ENCODE results near the gene SLC22A3. TPM values are rescaled to one million over a fixed set of nuclear protein-coding genes. Genes with fewer than 3 reads are reported as not detected.

SLC22A3 gene
- polyA plus RNA-seq, 1 of the 3 experiments (the other 2 are of a cell fraction) = not detected

DNA sequence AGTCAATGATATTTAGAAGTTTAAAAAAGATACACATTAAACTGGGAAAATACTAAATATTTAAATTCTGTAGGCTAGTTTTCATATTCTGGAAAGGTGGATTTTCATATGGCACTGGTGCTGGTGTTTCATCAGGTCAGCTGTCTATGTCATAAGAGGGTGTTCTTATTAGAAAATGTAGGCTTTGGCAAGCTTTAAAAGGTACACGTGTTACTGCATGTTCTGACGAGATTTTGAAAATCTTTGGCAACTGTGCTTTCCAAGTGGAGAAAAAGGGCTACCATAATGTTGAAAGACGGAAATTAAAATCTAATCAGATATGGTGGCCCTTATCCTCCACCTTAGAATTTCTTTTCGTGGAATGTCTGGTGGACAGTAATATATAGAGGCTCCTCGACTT, 30.0 kb downstream of the SLC22A3 start:
- no peaks in the 10 kb centered on the region for H3K9me3 ChIP-seq
- H3K4me3 ChIP-seq (ENCODE audit: low read depth in 2 of 2, low read length in 1 of 2) = no peak overlapping the region
- no peak overlapping the region for H3K27ac ChIP-seq (ENCODE audit: low read depth in 2 of 2, low read length in 1 of 2)
- no peaks in the 10 kb centered on the region for H3K9me2 ChIP-seq
- H3K9ac ChIP-seq = no peak overlapping the region
- ChIA-PET POLR2A (no interaction called here), CTCF (no interaction called here)
- no peaks in the 10 kb centered on the region for H3K27me3 ChIP-seq (ENCODE audit: insufficient read depth)
- H3K79me2 ChIP-seq (ENCODE audit: insufficient read depth) = no peaks in the 10 kb centered on the region
- no peaks in the 10 kb centered on the region for H3F3A ChIP-seq (replicated peaks; ENCODE audit: insufficient read depth)
- no peaks in the 10 kb centered on the region for H3K36me3 ChIP-seq (replicated peaks in 1 of 2; ENCODE audit: control insufficient read depth in 1 of 2, insufficient read depth in 2 of 2, low read length in 1 of 2)
- no peak for TF ChIP-seq PBX3 (IDR thresholded peaks at IDR 0.05)
- no peak for TF ChIP-seq USF2 (IDR thresholded peaks at IDR 0.05; ENCODE audit: borderline replicate concordance, low read depth, low read length)
- no peak for TF ChIP-seq REST (IDR thresholded peaks at IDR 0.05; ENCODE audit: low read depth, low read length)
- TF ChIP-seq GABPA (IDR thresholded peaks at IDR 0.05; ENCODE audit: low read depth) = no peak
- no peak for TF ChIP-seq SMC3 (IDR thresholded peaks at IDR 0.05; ENCODE audit: low read depth, low read length)
- no peak for TF ChIP-seq TEAD4 (IDR thresholded peaks at IDR 0.05; ENCODE audit: borderline replicate concordance, insufficient read depth)
- TF ChIP-seq MAX (IDR thresholded peaks at IDR 0.05; ENCODE audit: low read depth) = no peak
- TF ChIP-seq IRF3 (IDR thresholded peaks at IDR 0.05; ENCODE audit: low read depth, low read length) = no peak
- no peak for TF ChIP-seq ZBTB33 (IDR thresholded peaks at IDR 0.05; ENCODE audit: borderline replicate concordance, low read depth)
- no peak for TF ChIP-seq RCOR1 (IDR thresholded peaks at IDR 0.05; ENCODE audit: low read length)
- TF ChIP-seq TCF12 (IDR thresholded peaks at IDR 0.05) = no peak
- no peak for TF ChIP-seq SIN3A (IDR thresholded peaks at IDR 0.05; ENCODE audit: borderline replicate concordance, low read depth, low read length)
- no peak for TF ChIP-seq FOXJ3 (CRISPR knock-in tag; IDR thresholded peaks at IDR 0.05)
- TF ChIP-seq TAF1 (IDR thresholded peaks at IDR 0.05; ENCODE audit: borderline replicate concordance, low read depth, low read length) = no peak
- no peak for TF ChIP-seq FOSL2 (IDR thresholded peaks at IDR 0.05; ENCODE audit: borderline replicate concordance, low read depth)
- TF ChIP-seq RFX5 (IDR thresholded peaks at IDR 0.05; ENCODE audit: low read length) = no peak
- no peak for TF ChIP-seq YY1 (IDR thresholded peaks at IDR 0.05; ENCODE audit: low read depth)
- no peak for TF ChIP-seq EZH2phosphoT487 (IDR thresholded peaks at IDR 0.05; ENCODE audit: borderline replicate concordance, low read depth)
- no peak for TF ChIP-seq EP300 (IDR thresholded peaks at IDR 0.05; ENCODE audit: borderline replicate concordance in 1 of 2, low read depth in 1 of 2, low read length in 1 of 2)
- no peak for TF ChIP-seq POLR2AphosphoS5 (IDR thresholded peaks at IDR 0.05; ENCODE audit: low read depth, low read length)
- no peaks in the 10 kb centered on the region for H3K4me1 ChIP-seq (ENCODE audit: control insufficient read depth in 1 of 2, insufficient read depth in 2 of 2, low read depth in 1 of 2, low read length in 1 of 2)
- 9% methylated on average over 5 of the region's 5 CpGs for WGBS (ENCODE audit: low lambda C conversion rate)
- DNase-seq = no peak
- no peak overlapping the region for H2AFZ ChIP-seq (ENCODE audit: low read depth)
- no peak overlapping the region for H3K4me2 ChIP-seq
- H4K20me1 ChIP-seq (ENCODE audit: insufficient read depth) = no peaks in the 10 kb centered on the region
